Upper lobe of right lung (tissue), 1 donor: Measurements from ENCODE around the gene HLCS. TPM values are rescaled to one million over a fixed set of nuclear protein-coding genes. Genes with fewer than 3 reads are reported as not detected.
"Not testable (repeated sequence)": the region's sequence is repeated elsewhere in the genome, so short reads cannot be mapped to it uniquely, and the experiment has no call there.

Source experiments
- ATAC-seq: fragments of 200-7000 bp; cut with Tn5 transposase; one replicate; pipeline ENCODE4 v1.9.1; 2020; ENCODE audit warnings: mild to moderate bottlenecking, moderate library complexity
- DNase-seq: peaks from one replicate; pipeline ENCODE4 v3.0.0-alpha.2; 2020
- H3K27ac ChIP-seq: fragments of 200-600 bp; one replicate; pipeline ENCODE4 v1.8.0; 2022
- H3K27me3 ChIP-seq: fragments of 200-600 bp; one replicate; pipeline ENCODE4 v1.8.0; 2022; ENCODE audit warnings: mild to moderate bottlenecking
- H3K36me3 ChIP-seq: fragments of 200-600 bp; one replicate; pipeline ENCODE4 v1.8.0; 2022
- H3K4me1 ChIP-seq: fragments of 200-600 bp; one replicate; pipeline ENCODE4 v1.8.0; 2022
- H3K4me3 ChIP-seq: fragments of 200-600 bp; one replicate; pipeline ENCODE4 v1.8.0; 2022; ENCODE audit warnings: mild to moderate bottlenecking
- H3K9me3 ChIP-seq: fragments of 200-600 bp; one replicate; pipeline ENCODE4 v1.8.0; 2022
- CTCF ChIP-seq: fragments of 200-600 bp; IDR thresholded peaks from one replicate; pipeline ENCODE4 v1.8.0; 2022; ENCODE audit warnings: antibody characterized with exemption
- intact Hi-C: fragments of 100-400 bp; cut with DNase I; formaldehyde crosslinking; loops from one replicate; pipeline ENCODE4 v1.11.0; 2022
- long read RNA-seq: library from polyadenylated mRNA; unstranded; transcript quantifications from one replicate; pipeline ENCODE4 v2.0.0, GENCODE V29; 2021
- total RNA-seq: library from RNA; stranded (reverse); fragmentation: NEBNext Ultra II Directional; extraction: Animal tissue kit (Norgen Biotek cat#: 25700); gene quantifications from one replicate; pipeline ENCODE4 v1.2.1, GENCODE V29; 2021
- donor health status: DM: no; HTN: yes; CAD: no; lungs with severe emphysema.

Gene HLCS
- total RNA-seq: 16.0 TPM
- long read RNA-seq, partial matches to known transcripts: 4 of 13 reads
- long read RNA-seq, other reads (novel, unspliced or antisense): 9 of 13 reads

- peak; percentile 95 for ATAC-seq
- no peaks in the 10 kb centered on the region for H3K36me3 ChIP-seq
- H3K27me3 ChIP-seq: no peaks in the 10 kb centered on the region
- peak within 1 kb of the TSS; percentile 82 for H3K27ac ChIP-seq
- H3K9me3 ChIP-seq: no peaks in the 10 kb centered on the region
- peaks cover 14% of the 10 kb centered on the region for H3K4me1 ChIP-seq
- intact Hi-C loops: no loop called here
- peak; percentile 90 for DNase-seq
- H3K4me3 ChIP-seq: peak within 1 kb of the TSS; percentile 82
- TF ChIP-seq CTCF: no peak
Measured at GRCh38 chr21:36966066-36966820, at the start of gene HLCS. Gene HLCS (minus strand): TSS chr21:36966669. CDS start chr21:36966638, 31 bp downstream.

- Histone ChIP-seq H3K27me3 (peaks cover 20% of the 10 kb centered on the region), H3K36me3 (no peaks in the 10 kb centered on the region), H3K27ac (no peak overlapping the region), H3K4me3 (peak overlapping the region; percentile 37), H3K9me3 (no peaks in the 10 kb centered on the region), H3K4me1 (no peaks in the 10 kb centered on the region)
- DNase-seq (peak; percentile 95), ATAC-seq (peak; percentile 98)
- intact Hi-C loops: no loop called here
- peak; percentile 84 for TF ChIP-seq CTCF
Measured at GRCh38 chr21:37009740-37010341, 43.4 kb upstream of the HLCS start.

GRCh38 chr21:37008724-37009123 lies 42.3 kb upstream of the HLCS start:
- DNase-seq: peak; percentile 70
- Histone ChIP-seq H3K27ac (no peak overlapping the region), H3K9me3 (no peaks in the 10 kb centered on the region), H3K4me3 (no peak overlapping the region), H3K27me3 (peaks cover 20% of the 10 kb centered on the region), H3K4me1 (no peaks in the 10 kb centered on the region), H3K36me3 (no peaks in the 10 kb centered on the region)
- no peak for TF ChIP-seq CTCF
- intact Hi-C loops: no loop called here
- ATAC-seq: peak; percentile 11

GRCh38 chr21:37006486-37007291 lies 40.2 kb upstream of the HLCS start, which contains the start of gene RIPPLY3:
Gene RIPPLY3 (plus strand): TSS chr21:37006702. CDS start chr21:37006773, 71 bp downstream.
- no peaks in the 10 kb centered on the region for H3K4me1 ChIP-seq
- DNase-seq (no peak), ATAC-seq (peak; percentile 4)
- H3K9me3 ChIP-seq: no peaks in the 10 kb centered on the region
- peak within 1 kb of the TSS; percentile 46 for H3K4me3 ChIP-seq
- peaks cover 20% of the 10 kb centered on the region for H3K27me3 ChIP-seq
- TF ChIP-seq CTCF: no peak
- H3K27ac ChIP-seq: no peak within 1 kb of the TSS
- no peaks in the 10 kb centered on the region for H3K36me3 ChIP-seq
- intact Hi-C loops: no loop called here

GRCh38 chr21:37005548-37006485 lies 39.3 kb upstream of the HLCS start:
- no peaks in the 10 kb centered on the region for H3K36me3 ChIP-seq
- peak overlapping the region; percentile 46 for H3K4me3 ChIP-seq
- no peak for TF ChIP-seq CTCF
- DNase-seq (no peak), ATAC-seq (no peak)
- intact Hi-C loops: no loop called here
- no peak overlapping the region for H3K27ac ChIP-seq
- peaks cover 20% of the 10 kb centered on the region for H3K27me3 ChIP-seq
- no peaks in the 10 kb centered on the region for H3K4me1 ChIP-seq
- H3K9me3 ChIP-seq: no peaks in the 10 kb centered on the region

- H3K27me3 ChIP-seq: peaks cover 20% of the 10 kb centered on the region
- H3K27ac ChIP-seq, DNase-seq, H3K4me1 ChIP-seq, intact Hi-C loops, H3K9me3 ChIP-seq, H3K4me3 ChIP-seq, ATAC-seq, H3K36me3 ChIP-seq: not testable (repeated sequence)
Measured at GRCh38 chr21:37003917-37004316, 37.4 kb upstream of the HLCS start.

- H3K27ac ChIP-seq, H3K4me3 ChIP-seq, intact Hi-C loops, H3K4me1 ChIP-seq, ATAC-seq, DNase-seq, H3K9me3 ChIP-seq, H3K36me3 ChIP-seq: not testable (repeated sequence)
- peaks cover 20% of the 10 kb centered on the region for H3K27me3 ChIP-seq
Measured at GRCh38 chr21:37002851-37003250, 36.4 kb upstream of the HLCS start.
